Eye (tissue), 1 donor: Measurements from ENCODE around the gene INSRR.
A peak's percentile ranks its signal among the peaks of the same experiment; 100 is the strongest.

ENCODE experiments used
- DNase-seq: peaks from one replicate; pipeline ENCODE4 v3.0.0-alpha.2; 2015

INSRR gene

GRCh38 chr1:156873659-156874058 lies 14.7 kb upstream of the INSRR start:
- DNase-seq = no peak

- DNase-seq = no peak
Measured at GRCh38 chr1:156869455-156869854, 10.5 kb upstream of the INSRR start.

- no peak for DNase-seq
Measured at GRCh38 chr1:156868341-156868740, 9.4 kb upstream of the INSRR start.

DNA sequence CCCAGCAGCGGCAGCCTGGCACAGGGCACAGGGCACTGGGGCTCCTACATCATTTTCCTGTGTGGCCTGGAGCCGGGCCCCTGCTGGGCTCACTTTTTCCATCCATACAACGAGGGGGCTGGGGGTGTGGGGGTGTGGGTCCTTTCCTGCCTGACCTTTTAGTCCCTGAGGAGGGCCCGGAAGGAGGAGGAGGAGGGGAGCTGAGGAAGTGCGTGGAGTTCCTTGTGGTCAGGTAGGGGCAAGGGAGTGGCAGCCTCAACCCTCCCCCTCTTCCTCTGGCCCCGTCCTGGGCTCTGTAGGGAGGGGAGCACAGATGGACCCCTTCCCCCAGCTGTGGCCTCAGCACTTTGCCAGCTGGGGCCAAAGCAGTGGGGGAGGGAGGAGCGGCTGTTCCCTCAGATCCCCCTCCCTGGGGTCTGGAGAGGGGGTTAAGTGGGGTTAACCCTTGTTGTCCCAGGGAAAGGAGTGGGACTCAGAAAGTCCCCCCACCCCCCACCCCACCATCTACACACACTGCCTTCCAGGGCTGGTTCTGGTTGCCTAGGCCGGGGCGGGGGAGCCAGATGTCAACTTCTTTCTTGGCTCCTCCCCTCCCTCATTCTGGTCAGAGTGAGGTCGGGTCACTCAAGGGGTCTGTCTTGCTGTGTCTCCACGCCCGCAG lies 7.5 kb upstream of the INSRR start:
- DNase-seq = peak; percentile 67

DNA sequence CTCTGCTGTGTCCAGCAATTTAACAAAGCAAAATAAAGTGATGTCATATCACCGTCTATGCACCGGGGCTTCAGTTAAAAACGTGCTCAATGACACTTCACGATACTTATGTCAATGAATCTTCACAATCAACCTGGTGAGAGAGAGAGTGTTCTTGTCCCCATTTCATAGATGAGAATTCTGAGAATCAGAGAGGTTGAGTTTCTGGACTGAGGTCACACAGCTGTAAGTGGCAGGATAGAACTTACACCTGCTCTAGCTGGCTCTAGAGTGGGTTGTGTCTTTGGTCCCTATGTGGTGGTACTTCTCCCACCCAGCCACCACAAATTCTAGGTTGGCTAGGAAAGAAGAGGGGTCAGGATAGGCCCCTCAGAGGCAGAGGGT lies 6.9 kb upstream of the INSRR start:
- DNase-seq = no peak

- no peak for DNase-seq
Measured at GRCh38 chr1:156865258-156865657, 6.3 kb upstream of the INSRR start.

DNA sequence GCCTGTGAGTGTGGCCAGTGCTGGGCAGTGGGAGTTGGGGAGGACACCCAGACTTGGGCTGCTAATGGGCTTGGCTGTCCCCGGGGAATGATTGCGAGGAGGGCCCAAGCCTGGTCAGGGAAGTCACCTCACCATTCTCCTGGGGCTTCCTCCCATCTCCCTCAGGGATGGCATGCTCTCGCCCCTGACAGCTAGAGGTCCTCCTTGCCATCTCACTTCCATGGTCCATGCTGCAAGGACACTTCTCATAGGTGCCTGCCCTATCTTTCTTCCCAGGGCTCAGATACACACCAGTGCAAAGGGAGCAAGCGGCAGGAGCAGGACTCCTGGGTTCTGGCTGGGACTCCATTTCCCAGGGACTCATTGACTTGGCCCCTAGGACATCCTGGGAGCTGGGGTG lies 5.9 kb upstream of the INSRR start:
- no peak for DNase-seq

DNA sequence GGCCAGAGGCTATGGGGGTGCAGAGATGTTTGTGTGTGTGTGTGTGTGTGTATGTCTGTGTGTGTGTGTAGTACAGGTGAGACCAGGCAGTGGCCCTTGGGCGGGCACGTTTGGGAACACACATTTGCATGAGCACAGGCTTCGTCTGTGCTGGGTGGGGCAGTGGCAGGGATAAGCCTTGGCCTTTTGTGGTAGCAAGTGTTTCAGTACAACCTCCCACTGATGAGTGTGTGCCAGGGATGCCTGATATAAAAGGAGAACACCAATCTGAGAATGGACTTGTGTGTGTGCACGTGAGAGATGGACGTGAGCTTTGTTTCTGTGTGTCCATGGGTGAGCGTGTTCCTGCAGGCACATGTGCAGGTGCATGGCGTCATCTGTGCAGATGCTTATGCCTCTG lies 4.7 kb upstream of the INSRR start:
- no peak for DNase-seq

- DNase-seq = peak; percentile 51
Measured at GRCh38 chr1:156862997-156863599, 4.2 kb upstream of the INSRR start.

DNA sequence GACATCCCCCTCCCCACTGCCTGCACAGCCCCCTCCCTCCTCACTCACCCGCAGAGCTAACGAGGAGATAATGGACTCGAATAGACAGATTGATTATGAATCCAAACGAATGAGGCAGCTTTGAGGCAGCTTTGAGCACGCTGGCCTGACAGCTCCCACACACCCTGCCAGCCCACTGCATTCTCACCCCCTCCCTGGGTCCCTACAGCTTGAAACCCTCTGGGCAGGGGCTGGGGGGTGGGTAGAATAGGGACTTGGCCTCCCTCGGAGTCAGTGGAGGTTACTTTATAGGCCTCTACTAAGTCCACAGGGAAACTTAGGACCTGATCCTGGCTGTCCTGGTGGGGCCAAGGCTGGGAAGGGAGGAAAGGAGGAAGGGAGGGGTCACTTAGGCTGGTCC lies 3.7 kb upstream of the INSRR start:
- peak; percentile 63 for DNase-seq

GRCh38 chr1:156860628-156861423 lies 1.9 kb upstream of the INSRR start, which contains the start of gene NTRK1:
TSS of gene NTRK1 (plus strand) at chr1:156860865. CDS start at chr1:156860935, 70 bp downstream.
- peak; percentile 81 for DNase-seq

- DNase-seq = peak; percentile 84
Measured at GRCh38 chr1:156860113-156860627, 1.3 kb upstream of the INSRR start.

GRCh38 chr1:156859523-156860112 lies 701 bp upstream of the INSRR start:
- peak; percentile 72 for DNase-seq

GRCh38 chr1:156858555-156858956 lies 361 bp downstream of the INSRR start:
- DNase-seq = peak; percentile 54

GRCh38 chr1:156857532-156857931 lies 1.4 kb downstream of the INSRR start:
- DNase-seq = no peak

GRCh38 chr1:156856282-156856785 lies 2.6 kb downstream of the INSRR start:
- no peak for DNase-seq

- DNase-seq = no peak
Measured at GRCh38 chr1:156854634-156855033, 4.3 kb downstream of the INSRR start.

- DNase-seq = no peak
Measured at GRCh38 chr1:156853761-156854160, 5.2 kb downstream of the INSRR start.

DNA sequence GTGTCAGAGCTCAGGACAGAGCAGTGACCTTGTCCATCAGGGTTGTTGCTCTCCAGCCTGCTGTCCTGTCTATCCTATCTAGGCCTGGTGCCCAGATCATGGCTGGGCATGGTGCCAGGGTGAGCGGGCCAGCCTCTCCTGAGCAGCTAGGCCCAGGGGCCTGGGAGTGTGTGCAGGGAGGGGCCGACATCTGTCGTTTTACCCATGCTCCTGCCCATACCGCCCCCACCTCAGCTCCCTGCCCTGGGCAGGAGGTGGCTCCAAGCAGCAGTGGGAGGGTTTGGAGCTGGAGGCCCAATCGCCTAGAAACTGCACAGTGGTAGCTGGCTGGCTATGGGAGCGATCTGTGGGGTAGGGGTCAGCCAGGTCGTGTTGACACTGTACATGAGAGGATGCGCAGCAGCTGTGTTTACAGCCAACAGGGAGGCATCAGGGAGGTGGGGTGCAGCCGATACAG lies 6.5 kb downstream of the INSRR start:
- DNase-seq = peak; percentile 62

DNA sequence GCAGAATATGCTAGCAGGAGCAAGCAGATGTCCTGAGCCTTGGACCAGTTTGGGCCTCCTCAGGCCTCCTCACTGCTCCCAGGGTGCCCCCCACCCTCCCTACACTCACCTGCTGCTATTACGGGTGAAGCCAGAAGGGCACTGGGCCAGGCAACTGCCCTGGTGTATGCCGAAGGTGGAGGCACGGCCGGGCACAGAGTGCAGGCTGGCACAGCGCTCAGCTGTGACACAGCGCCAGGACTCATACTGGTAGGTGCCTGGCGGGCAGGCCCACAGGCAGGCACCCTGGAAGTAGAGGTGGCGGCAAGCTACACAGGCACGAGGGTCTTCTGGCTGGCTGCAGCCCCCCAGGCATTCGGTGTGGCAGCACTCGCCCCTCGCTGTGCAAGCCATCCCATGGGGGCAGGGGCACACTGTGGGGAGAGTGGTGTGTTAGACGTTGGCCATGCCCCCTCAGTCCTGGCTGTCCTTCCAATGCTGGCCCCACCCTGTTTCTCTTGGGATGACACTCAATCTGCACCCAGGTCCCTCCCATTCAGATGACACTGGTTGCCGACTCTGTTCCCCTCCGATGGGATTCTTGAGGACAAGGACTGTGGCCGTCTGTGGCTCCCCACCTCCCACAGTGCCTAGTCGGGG lies 7.0 kb downstream of the INSRR start:
- DNase-seq = no peak

DNA sequence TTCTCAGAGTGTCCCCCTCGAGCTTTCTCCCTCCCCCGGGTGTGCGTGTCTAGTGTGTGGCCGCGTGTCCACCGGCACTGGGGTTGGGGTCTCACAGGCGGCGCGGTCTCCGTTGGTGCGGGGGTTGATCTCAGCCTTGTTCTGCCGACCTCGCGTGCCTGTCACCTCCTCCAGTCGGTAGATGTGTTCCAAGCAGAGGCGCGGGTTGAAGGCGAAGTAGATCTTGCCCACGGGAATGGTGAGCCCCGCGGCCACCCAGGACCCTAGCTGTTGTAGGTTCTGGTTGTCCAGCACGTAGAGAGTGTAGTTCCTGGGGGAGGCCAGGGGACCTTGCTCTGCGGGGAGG lies 9.8 kb downstream of the INSRR start:
- no peak for DNase-seq

- DNase-seq = peak; percentile 38
Measured at GRCh38 chr1:156848461-156849150, 10.3 kb downstream of the INSRR start.
